ENCODE results near the gene RFTN1.

RFTN1 gene

GRCh38 chr3:16395212-16395611 is 118.3 kb downstream of the RFTN1 start:
- Histone ChIP-seq H3K36me3 (ENCODE audit: insufficient read depth, low read length) (no peaks in the 10 kb centered on the region), H3K9ac (ENCODE audit: insufficient read length) (no peak overlapping the region), H3K9me3 (ENCODE audit: low read depth, low read length) (no peaks in the 10 kb centered on the region), H3K4me3 (no peak overlapping the region), H3K27ac (no peak overlapping the region)
- TF ChIP-seq EZH2 (IDR thresholded peaks at IDR 0.05) = no peak
- TF ChIP-seq POLR2AphosphoS5 (IDR thresholded peaks at IDR 0.05; ENCODE audit: borderline replicate concordance, low read depth, low read length) = no peak
- TF ChIP-seq FOXP2 (optimal IDR thresholded peaks at IDR 0.05; ENCODE audit: control extremely low read depth, extremely low read length, insufficient read depth) = no peak
- DNase-seq (ENCODE audit: low read depth, low spot score) = no peak

GRCh38 chr3:16394639-16395038 is 118.9 kb downstream of the RFTN1 start:
- Histone ChIP-seq H3K36me3 (ENCODE audit: insufficient read depth, low read length) (no peaks in the 10 kb centered on the region), H3K27ac (no peak overlapping the region), H3K9me3 (ENCODE audit: low read depth, low read length) (no peaks in the 10 kb centered on the region), H3K9ac (ENCODE audit: insufficient read length) (no peak overlapping the region), H3K4me3 (no peak overlapping the region)
- DNase-seq (ENCODE audit: low read depth, low spot score) = no peak
- no peak for TF ChIP-seq FOXP2 (optimal IDR thresholded peaks at IDR 0.05; ENCODE audit: control extremely low read depth, extremely low read length, insufficient read depth)
- no peak for TF ChIP-seq POLR2AphosphoS5 (IDR thresholded peaks at IDR 0.05; ENCODE audit: borderline replicate concordance, low read depth, low read length)
- no peak for TF ChIP-seq EZH2 (IDR thresholded peaks at IDR 0.05)

- no peak overlapping the region for H3K27ac ChIP-seq
- TF ChIP-seq EZH2 (IDR thresholded peaks at IDR 0.05) (no peak), POLR2AphosphoS5 (IDR thresholded peaks at IDR 0.05; ENCODE audit: borderline replicate concordance, low read depth, low read length) (no peak)
- DNase-seq (ENCODE audit: low read depth, low spot score) = no peak
- H3K9ac ChIP-seq (ENCODE audit: insufficient read length) = no peak overlapping the region
- H3K4me3 ChIP-seq = no peak overlapping the region
- H3K9me3 ChIP-seq (ENCODE audit: low read depth, low read length) = no peaks in the 10 kb centered on the region
- no peaks in the 10 kb centered on the region for H3K36me3 ChIP-seq (ENCODE audit: insufficient read depth, low read length)
Observed at GRCh38 chr3:16392717-16393116, 120.8 kb downstream of the RFTN1 start.

GRCh38 chr3:16392065-16392464 is 121.4 kb downstream of the RFTN1 start:
- no peak overlapping the region for H3K27ac ChIP-seq
- DNase-seq (ENCODE audit: low read depth, low spot score) = no peak
- H3K36me3 ChIP-seq (ENCODE audit: insufficient read depth, low read length) = no peaks in the 10 kb centered on the region
- no peak overlapping the region for H3K9ac ChIP-seq (ENCODE audit: insufficient read length)
- no peaks in the 10 kb centered on the region for H3K9me3 ChIP-seq (ENCODE audit: low read depth, low read length)
- TF ChIP-seq EZH2 (IDR thresholded peaks at IDR 0.05) = no peak
- no peak for TF ChIP-seq FOXP2 (optimal IDR thresholded peaks at IDR 0.05; ENCODE audit: control extremely low read depth, extremely low read length, insufficient read depth)
- no peak for TF ChIP-seq POLR2AphosphoS5 (IDR thresholded peaks at IDR 0.05; ENCODE audit: borderline replicate concordance, low read depth, low read length)
- no peak overlapping the region for H3K4me3 ChIP-seq

- no peak overlapping the region for H3K27ac ChIP-seq
- TF ChIP-seq FOXP2 (optimal IDR thresholded peaks at IDR 0.05; ENCODE audit: control extremely low read depth, extremely low read length, insufficient read depth) (no peak), POLR2AphosphoS5 (IDR thresholded peaks at IDR 0.05; ENCODE audit: borderline replicate concordance, low read depth, low read length) (no peak), EZH2 (IDR thresholded peaks at IDR 0.05) (no peak)
- H3K36me3 ChIP-seq (ENCODE audit: insufficient read depth, low read length) = no peaks in the 10 kb centered on the region
- no peak overlapping the region for H3K4me3 ChIP-seq
- no peak overlapping the region for H3K9ac ChIP-seq (ENCODE audit: insufficient read length)
- DNase-seq (ENCODE audit: low read depth, low spot score) = no peak
- no peaks in the 10 kb centered on the region for H3K9me3 ChIP-seq (ENCODE audit: low read depth, low read length)
Observed at GRCh38 chr3:16390581-16390980, 122.9 kb downstream of the RFTN1 start.

GRCh38 chr3:16388850-16389441 is 124.6 kb downstream of the RFTN1 start:
- H3K9ac ChIP-seq (ENCODE audit: insufficient read length) = no peak overlapping the region
- H3K9me3 ChIP-seq (ENCODE audit: low read depth, low read length) = no peaks in the 10 kb centered on the region
- no peak overlapping the region for H3K27ac ChIP-seq
- H3K4me3 ChIP-seq = no peak overlapping the region
- TF ChIP-seq EZH2 (IDR thresholded peaks at IDR 0.05) (no peak), FOXP2 (optimal IDR thresholded peaks at IDR 0.05; ENCODE audit: control extremely low read depth, extremely low read length, insufficient read depth) (no peak), POLR2AphosphoS5 (IDR thresholded peaks at IDR 0.05; ENCODE audit: borderline replicate concordance, low read depth, low read length) (no peak)
- no peaks in the 10 kb centered on the region for H3K36me3 ChIP-seq (ENCODE audit: insufficient read depth, low read length)
- DNase-seq (ENCODE audit: low read depth, low spot score) = no peak

GRCh38 chr3:16386561-16386960 is 126.9 kb downstream of the RFTN1 start:
- DNase-seq (ENCODE audit: low read depth, low spot score) = no peak
- H3K27ac ChIP-seq = no peak overlapping the region

GRCh38 chr3:16385151-16385550 is 128.3 kb downstream of the RFTN1 start:
- H3K27ac ChIP-seq = no peak overlapping the region
- H3K9me3 ChIP-seq (ENCODE audit: low read depth, low read length) = no peaks in the 10 kb centered on the region
- DNase-seq (ENCODE audit: low read depth, low spot score) = no peak
- TF ChIP-seq FOXP2 (optimal IDR thresholded peaks at IDR 0.05; ENCODE audit: control extremely low read depth, extremely low read length, insufficient read depth) (no peak), EZH2 (IDR thresholded peaks at IDR 0.05) (no peak), POLR2AphosphoS5 (IDR thresholded peaks at IDR 0.05; ENCODE audit: borderline replicate concordance, low read depth, low read length) (no peak)
- no peak overlapping the region for H3K9ac ChIP-seq (ENCODE audit: insufficient read length)
- no peak overlapping the region for H3K4me3 ChIP-seq
- no peaks in the 10 kb centered on the region for H3K36me3 ChIP-seq (ENCODE audit: insufficient read depth, low read length)

More at GRCh38 chr3:16386561-16386960, 126.9 kb downstream of the RFTN1 start:
- Histone ChIP-seq H3K4me3 (no peak overlapping the region), H3K36me3 (ENCODE audit: insufficient read depth, low read length) (no peaks in the 10 kb centered on the region), H3K9me3 (ENCODE audit: low read depth, low read length) (no peaks in the 10 kb centered on the region), H3K9ac (ENCODE audit: insufficient read length) (no peak overlapping the region)
- TF ChIP-seq POLR2AphosphoS5 (IDR thresholded peaks at IDR 0.05; ENCODE audit: borderline replicate concordance, low read depth, low read length) (no peak), EZH2 (IDR thresholded peaks at IDR 0.05) (no peak), FOXP2 (optimal IDR thresholded peaks at IDR 0.05; ENCODE audit: control extremely low read depth, extremely low read length, insufficient read depth) (no peak)

- no peak for DNase-seq (ENCODE audit: low read depth, low spot score)
- Histone ChIP-seq H3K9ac (ENCODE audit: insufficient read length) (no peak overlapping the region), H3K9me3 (ENCODE audit: low read depth, low read length) (no peaks in the 10 kb centered on the region), H3K27ac (no peak overlapping the region), H3K4me3 (no peak overlapping the region), H3K36me3 (ENCODE audit: insufficient read depth, low read length) (no peaks in the 10 kb centered on the region)
- no peak for TF ChIP-seq EZH2 (IDR thresholded peaks at IDR 0.05)
- TF ChIP-seq POLR2AphosphoS5 (IDR thresholded peaks at IDR 0.05; ENCODE audit: borderline replicate concordance, low read depth, low read length) = no peak
- TF ChIP-seq FOXP2 (optimal IDR thresholded peaks at IDR 0.05; ENCODE audit: control extremely low read depth, extremely low read length, insufficient read depth) = no peak
Observed at GRCh38 chr3:16383864-16384263, 129.6 kb downstream of the RFTN1 start.
